Raji (cell line): Measurements from ENCODE around the gene SGPL1.

Experiments
- POLR2A ChIP-seq: IDR thresholded peaks from 2 replicates; pipeline ENCODE4 v1.6.1; 2011; ENCODE audit warnings: low read depth, low read length, control low read depth; ENCODE audit not compliant: insufficient read depth

SGPL1 gene

DNA sequence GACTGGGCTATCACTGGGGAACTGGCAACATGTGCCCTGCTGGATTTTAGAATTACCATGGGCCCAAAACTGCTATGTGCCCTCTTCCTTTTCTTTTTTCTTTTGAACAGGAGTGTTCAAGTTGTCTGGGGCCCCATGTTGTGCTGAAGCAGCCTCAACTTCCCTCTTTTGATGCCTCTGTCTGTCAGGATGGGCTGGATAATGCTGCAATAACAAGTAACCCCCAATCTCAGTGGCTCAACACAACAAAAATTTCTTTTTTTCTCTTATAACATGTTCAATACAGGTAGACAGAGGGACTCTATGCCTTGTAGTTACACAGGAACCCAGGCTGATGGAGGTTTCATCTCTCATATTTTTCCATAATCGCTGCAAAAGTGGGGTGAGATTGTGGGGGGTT, 80.8 kb downstream of the SGPL1 start:
- no peak for TF ChIP-seq POLR2A

DNA sequence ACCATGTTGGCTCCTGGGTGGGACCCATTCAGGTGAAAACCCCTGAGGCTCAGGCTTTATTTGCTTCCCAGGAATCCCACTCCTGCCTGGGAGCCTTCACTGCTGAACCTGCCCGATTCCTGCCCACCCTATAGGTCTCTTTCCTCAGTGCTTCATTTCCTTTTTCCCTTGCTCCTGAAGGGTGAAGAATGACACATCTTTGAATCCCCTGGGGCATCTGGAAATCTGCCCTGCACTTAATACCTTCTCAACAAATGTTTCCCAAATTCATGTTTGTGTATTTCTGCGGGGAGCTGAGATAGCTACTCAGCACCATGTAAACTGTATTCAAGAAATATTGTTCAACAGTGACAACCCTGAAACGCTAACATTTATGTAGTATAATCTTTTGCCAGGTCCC, 82.9 kb downstream of the SGPL1 start:
- TF ChIP-seq POLR2A: no peak

DNA sequence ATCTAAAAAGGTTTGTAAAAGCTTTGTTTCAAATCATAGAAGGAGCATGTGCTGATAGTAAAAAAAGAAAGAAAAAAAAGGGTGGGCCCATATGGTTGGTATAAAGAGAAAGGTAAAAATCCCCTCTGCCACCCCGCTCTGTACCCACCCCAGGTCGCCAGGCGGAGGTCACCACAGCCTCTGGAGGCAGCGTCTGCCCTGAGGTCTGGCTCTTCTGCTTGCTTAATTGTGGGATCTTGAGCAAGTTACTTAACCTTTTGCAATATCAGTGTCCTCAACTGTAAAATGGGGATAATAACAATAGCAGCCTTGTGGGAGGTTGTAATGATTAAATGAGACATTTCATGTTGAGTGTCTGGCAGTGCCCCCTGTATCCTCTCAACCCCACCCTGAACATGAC, 83.3 kb downstream of the SGPL1 start:
- TF ChIP-seq POLR2A: no peak

DNA sequence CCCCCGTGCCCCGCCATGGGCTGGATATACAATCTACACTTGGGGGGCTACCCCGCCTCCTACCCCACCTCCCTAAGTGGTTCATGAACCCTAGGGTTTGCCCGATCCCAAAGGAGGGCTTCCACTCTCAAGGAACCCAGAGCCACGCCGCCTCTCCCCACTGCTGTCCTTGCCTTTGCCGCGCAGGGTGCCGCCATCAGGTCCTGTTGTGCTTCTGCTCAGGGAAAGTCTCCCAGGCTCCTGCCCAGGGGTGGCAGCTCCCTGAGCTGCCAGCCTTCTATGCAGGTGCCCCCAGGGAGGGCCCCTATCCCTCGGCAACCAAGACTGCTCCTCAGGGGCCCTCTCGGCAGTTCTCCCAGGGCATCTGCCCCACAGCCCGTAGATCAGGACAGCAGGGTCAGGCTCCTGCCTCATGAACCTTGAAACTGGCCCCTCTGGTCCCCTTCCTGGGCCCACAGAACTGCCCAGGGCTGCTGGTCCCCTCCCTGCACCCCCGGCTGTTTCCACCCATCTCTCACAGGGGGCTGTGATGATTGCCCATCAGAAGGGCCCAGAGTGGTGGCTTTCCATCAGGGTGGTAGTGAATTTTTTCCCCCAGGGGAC, 85.6 kb downstream of the SGPL1 start:
- TF ChIP-seq POLR2A: no peak

DNA sequence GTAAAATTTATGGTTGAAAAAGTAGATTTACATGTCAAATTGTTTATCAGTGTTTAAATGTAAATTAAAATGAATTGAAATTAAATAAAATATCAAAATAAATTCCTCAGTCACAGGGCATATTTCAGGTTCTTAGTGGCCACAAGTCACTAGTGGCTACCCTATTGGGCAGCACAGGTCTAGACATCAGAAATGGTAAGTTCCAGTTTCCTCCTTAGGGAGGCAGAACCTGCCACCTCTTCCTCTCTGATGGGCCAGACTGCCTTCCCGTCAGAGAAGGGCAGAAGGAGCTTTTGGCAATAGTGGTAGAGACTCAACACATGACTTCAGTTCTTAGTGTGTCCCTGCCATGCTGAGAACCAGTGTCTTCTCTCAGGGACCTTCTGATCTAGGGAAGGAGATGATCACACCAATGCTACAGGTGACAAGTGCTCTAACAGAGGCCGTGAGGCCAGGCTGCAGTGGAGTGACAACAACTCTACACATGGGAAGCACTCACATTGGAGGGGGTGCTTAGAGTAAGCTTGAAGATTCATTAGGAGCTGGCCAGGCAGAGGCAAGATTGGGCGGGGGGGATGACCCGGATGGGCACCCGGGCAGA, 87.0 kb downstream of the SGPL1 start:
- TF ChIP-seq POLR2A: no peak

DNA sequence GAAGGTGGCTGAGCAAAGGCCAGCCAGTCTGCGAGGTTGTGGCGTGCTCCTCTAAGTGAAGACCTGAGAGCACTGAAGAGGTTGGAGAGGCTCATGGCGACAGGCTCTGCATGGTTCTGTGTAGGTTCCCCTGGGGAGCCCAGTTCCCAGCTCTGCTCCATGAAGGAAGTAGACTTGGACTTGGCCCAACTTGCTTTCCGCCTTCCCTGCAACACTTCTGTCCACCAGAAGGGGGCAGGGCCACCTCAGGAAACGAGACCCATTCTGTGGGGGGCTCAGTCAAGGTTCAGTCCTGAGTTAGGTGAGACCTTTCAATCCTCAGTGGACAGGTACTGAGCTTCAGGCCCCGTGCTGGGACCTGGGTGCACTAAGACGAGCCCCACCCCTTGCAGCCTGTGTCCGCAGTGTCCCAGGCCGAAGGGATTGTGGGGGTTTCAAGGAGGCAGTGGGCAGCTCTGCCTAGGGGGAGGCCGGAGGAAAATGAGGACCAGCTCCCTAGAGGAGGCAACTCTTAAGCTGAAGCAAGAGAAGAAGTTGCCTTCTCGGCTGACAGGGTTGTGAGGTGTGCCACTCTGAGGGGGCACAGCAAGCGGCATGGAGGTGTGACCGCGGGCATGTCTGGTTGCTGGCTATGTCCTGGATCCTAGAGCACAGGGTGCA, 87.6 kb downstream of the SGPL1 start:
- TF ChIP-seq POLR2A: no peak

DNA sequence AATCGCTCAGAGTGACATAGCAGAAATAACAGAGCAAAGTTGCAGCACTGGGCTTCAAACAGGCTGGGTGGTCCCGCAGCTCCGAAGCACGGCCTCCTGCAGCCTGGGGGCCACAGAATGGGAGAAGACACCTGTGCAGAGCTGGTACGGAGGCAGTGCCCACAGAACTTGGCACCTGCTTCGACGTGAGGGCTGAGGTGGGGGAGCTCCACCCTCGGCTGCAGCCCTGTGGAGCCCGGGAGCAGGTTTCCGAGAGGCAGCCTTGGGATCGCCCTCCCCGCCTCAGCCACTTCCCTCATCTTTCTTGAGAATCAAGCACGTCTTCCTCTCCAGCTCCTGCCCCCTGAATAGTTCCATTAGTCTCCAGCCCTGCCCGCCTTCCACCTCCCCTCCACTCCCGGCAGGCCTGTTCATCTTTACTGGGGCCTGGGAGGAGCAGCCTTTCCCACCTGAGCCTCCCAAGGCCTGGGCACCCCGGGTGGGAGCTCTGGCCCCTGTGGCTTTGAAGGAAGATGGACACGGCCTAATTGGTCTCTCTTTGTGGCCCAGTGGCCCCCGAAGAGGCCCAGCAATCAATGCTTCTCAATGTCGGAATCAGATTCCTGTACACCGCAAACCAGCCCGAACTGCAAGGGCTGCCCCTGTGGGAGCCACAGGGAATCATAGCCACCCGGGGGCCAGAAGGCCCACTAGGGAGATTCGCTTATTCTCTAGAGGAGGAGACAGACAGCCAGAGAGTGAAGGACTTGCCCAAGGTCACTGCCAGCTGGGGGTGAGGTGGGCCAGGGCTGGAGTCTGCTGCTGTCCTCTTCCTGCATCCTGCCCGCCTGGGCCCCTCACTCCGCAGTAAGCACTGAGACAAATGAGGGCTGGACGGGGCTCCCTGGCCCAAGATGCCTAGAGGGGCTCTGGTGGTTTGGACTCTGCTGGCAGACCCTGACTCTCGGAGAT, 89.6 kb downstream of the SGPL1 start:
- no peak for TF ChIP-seq POLR2A

DNA sequence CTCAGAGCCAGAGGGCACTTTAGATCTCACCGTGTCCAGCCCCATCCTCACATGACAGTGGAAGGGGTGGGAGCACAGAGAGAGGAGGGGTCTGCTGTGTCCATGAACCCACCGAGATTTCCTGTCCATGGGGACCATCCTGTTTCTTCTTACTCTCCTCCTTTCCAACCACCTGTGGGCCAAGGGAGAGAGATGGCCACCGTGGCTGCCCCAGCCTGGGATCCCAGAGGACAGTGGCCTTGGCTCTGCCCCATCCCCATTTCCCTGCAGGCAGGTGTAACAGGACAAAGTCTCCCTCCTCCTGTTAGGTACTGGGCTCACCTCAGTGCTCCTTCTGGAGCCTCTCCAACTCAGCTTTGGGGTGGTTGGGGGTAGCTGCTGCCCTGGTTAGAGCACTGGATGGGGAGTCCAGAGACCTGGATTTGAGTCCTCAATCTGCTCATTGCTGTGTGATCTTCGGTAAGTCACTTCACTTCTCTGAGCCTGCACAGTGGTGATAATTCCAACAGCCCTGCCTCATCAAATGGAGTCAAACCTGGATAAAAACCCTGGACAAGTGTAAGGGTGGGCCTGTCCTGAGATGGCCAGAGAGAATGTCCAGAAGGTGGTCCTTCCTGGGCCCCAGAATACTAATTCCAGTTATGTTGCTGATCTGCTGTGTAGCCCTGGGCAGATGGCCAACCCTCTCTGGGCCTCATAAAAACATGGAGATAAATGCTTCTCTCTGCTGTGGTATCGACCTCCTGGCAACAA, 90.5 kb downstream of the SGPL1 start:
- TF ChIP-seq POLR2A: no peak

DNA sequence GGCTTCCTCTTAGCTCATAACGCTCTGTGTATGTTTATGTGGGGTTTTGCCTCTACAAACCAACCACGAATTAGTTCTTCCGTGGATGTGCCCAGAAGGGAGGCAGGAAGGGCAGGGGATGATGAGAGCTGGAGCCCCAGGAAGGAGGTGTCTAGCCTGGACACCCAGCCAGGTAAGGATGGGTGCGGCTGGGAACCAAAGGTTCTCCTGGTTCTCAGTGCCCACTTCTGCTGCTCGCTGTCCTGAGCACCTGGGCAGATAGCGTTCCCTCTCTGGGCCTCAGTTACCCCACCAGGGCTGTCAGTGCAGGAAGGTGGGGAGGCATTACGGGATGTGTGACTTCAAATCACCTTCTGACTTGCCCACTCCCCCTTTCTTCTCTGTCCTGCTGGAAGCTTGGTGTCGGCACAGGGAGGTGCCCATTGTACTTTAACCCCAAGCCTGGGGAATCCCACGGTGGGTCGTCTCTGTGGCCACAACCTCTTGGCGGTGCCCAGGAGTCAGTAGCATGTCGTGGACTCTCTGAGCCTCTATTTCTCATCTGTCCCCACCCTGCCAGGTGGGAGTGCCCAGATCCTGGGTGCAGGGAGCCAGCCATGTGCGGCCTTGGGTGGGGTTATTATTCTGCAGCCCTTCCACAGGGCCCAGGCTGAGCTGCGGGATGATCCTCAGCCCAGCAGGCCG, 91.3 kb downstream of the SGPL1 start:
- TF ChIP-seq POLR2A: no peak

DNA sequence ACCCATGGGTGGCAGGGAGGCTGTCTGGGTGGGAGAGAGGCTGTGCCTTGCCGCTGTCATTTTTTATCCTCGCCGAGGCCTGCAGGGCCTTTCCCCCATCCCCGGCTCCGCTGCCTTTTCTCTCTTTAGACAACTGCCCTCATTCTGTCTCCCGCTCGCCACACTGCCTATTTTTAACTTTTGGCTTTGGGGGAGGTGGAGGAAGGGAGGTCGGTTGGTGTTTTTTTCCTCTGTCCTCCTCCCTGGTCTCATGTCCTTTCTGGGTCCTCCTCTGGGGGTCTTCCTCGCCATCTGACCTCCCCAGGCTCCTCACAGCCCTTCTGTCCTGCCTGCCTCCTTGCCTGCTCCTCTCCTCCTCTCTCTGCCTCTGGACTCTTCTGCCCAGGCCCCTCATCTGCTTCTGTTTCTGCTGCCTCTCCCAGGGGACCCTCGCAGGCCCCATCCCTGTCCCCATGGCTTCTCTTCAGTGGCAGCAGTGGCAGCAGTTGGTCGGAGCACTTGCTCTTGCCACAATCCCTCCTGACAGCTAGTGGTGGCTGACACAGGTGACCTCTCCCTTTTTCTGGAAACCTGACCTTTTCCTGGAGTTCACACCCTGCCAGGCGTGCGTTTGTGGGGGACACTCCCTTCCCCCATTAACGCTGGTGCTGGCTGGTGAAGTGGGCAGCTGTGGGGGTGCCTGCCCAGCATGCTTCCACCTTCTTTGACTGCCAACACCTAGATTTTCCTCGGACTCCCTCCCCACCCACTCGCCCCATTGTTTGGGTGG, 92.1 kb downstream of the SGPL1 start:
- TF ChIP-seq POLR2A: no peak

DNA sequence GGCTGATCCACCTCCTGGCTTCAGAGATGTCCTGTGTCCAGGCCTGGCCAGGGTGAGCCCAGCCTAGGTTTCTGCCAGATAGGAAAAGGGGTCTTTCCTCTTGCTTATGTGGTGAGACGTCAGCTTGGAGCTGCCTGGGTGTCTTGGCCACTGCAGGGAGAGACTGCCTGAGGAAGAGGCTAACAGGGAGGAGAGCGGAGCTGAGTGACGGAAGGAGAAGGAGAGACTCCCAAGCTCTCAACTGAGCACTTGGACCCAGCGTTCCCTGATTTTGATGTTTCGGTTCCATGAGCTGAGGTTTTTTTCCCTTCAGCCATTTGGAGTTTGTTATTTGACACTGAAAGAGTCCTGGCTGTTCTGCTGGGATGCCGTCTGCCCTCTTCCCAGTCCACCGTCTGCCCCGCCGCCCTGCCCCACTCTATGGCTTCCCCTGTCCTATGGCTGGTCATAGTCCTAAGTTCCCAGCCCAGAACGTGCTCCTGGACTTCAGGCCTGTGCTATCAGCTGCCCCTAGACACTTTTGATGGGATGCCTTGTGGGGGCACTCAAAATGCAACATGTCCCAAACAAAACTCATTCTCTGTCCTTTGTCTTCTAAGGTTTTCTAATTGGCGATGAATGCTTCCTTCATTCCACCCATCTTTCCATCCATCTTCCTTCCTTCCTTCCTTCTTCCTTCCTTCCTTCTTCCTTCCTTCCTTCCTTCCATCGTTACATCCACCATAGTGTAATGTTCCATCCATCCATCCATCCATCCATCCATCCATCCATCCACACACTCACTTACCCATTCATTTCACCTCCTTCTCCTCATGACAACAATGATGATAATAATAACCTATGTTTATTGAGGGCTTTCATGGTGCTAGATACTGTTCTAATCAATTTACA, 92.9 kb downstream of the SGPL1 start:
- no peak for TF ChIP-seq POLR2A

DNA sequence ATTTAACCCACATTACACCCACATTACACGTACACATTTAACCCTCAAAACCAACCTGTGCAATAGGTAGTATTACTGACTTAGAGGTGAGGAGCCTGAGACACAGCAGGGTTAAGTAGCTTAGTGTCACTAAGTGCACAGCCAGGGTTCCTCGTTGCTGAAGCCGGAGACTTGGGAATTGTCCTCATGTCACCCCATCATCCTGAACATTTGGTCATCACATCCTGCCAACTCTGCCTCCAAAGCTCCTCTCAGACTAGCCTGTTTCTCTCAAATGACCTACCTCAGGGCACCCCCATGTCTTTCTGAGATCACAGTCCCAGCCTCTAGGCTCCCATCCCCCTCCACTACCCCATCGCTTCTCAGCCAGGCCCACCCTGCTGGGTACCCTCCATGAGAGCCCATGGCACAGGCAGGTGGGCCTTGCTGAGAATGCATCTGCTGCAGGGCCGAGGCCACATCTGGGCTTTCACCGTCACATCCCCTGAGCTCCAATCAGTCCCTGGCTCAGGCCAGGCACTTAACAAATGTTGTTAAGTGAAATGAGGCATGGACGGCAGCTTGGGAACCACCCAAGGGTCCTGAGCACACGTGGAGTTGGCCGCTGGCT, 93.7 kb downstream of the SGPL1 start:
- no peak for TF ChIP-seq POLR2A
